ENCODE results near the gene SAMD11.

The SAMD11 gene

DNA sequence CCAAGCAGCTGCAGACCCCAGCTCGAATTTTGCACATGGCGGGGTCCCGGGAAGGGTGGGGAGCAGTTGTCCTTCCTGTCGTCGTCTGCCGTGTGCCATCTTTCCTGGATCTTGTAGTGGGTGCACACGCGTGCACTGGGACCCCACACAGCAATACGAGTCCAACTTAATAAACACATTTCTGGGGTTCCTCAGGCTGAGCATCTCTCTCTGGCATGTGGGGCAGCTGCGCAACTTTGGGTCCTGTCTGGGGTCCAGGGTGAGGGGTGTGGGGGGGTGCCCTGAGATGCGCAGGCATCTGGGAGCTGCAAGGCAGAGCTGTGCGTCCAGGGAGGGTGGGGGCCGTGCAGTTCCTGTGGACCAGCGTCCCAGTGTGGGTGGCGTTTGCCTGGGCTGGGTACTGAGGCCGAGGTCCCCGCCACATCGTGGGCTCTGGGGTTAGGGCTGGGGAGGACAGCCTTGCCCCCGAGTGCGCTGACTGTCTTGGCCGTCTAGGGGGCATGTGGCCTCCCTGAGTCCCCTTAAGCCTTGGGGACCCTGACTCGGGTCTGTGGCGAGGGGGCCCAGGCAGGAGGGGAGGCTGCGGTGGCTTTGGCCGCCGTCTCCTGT lies 41.9 kb downstream of the SAMD11 start:
- TF ChIP-seq YY1 (IDR thresholded peaks at IDR 0.05; ENCODE audit: low read depth): no peak
- TF ChIP-seq FOXM1 (IDR thresholded peaks at IDR 0.05; ENCODE audit: borderline replicate concordance, low read depth): no peak
- no peak for TF ChIP-seq REST (IDR thresholded peaks at IDR 0.05; ENCODE audit: low read depth)
- no peak for TF ChIP-seq NFIC (IDR thresholded peaks at IDR 0.05)
- no peak for TF ChIP-seq RAD21 (IDR thresholded peaks at IDR 0.05; ENCODE audit: low read depth)
- TF ChIP-seq TAF1 (IDR thresholded peaks at IDR 0.05; ENCODE audit: low read depth): no peak
- no peak for TF ChIP-seq TEAD4 (IDR thresholded peaks at IDR 0.05)
- TF ChIP-seq EP300 (IDR thresholded peaks at IDR 0.05; ENCODE audit: borderline replicate concordance): no peak
- TF ChIP-seq, protein P1, sequence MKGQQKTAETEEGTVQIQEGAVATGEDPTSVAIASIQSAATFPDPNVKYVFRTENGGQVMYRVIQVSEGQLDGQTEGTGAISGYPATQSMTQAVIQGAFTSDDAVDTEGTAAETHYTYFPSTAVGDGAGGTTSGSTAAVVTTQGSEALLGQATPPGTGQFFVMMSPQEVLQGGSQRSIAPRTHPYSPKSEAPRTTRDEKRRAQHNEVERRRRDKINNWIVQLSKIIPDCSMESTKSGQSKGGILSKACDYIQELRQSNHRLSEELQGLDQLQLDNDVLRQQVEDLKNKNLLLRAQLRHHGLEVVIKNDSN (IDR thresholded peaks at IDR 0.05): no peak
- no peak for TF ChIP-seq CEBPB (IDR thresholded peaks at IDR 0.05)
- no peak for TF ChIP-seq TCF12 (IDR thresholded peaks at IDR 0.05; ENCODE audit: low read depth)
- TF ChIP-seq, protein P2, sequence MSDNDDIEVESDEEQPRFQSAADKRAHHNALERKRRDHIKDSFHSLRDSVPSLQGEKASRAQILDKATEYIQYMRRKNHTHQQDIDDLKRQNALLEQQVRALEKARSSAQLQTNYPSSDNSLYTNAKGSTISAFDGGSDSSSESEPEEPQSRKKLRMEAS (IDR thresholded peaks at IDR 0.05): no peak

DNA sequence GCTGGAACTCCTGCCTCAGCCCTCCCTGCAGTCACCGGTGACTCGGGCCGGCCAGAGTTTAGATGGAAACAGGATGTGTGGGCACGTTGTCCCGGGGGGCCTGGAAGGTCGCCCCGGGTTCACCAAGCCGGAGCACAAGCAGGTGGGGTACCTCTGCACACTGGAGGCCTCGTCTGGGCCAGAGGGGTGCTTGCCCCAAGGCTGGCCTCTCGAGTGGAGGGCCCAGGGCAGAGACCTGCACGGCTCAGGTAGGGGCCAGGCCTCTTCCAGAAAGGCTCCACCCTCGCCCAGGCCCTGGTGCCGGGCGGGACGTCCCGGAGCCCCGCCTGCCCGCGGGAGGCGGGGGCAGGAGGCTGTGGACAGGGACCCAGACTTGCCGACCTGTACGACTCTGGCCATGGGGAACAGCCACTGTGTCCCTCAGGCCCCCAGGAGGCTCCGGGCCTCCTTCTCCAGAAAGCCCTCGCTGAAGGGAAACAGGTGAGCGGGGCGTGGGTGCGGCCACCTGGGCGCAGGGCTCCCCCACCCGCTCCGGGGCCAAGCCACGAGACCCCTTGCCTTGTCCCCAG lies 42.5 kb downstream of the SAMD11 start, which contains the start of gene PLEKHN1:
Gene PLEKHN1 (plus strand): TSS at position 348 of the 569 bp plus-strand sequence. CDS start 50 bp downstream, at position 398.
- TF ChIP-seq TCF12 (IDR thresholded peaks at IDR 0.05; ENCODE audit: low read depth) (no peak), TAF1 (IDR thresholded peaks at IDR 0.05; ENCODE audit: low read depth) (0 out of 2 replicates have a peak, but pooled peaks have one; percentile 7)

DNA sequence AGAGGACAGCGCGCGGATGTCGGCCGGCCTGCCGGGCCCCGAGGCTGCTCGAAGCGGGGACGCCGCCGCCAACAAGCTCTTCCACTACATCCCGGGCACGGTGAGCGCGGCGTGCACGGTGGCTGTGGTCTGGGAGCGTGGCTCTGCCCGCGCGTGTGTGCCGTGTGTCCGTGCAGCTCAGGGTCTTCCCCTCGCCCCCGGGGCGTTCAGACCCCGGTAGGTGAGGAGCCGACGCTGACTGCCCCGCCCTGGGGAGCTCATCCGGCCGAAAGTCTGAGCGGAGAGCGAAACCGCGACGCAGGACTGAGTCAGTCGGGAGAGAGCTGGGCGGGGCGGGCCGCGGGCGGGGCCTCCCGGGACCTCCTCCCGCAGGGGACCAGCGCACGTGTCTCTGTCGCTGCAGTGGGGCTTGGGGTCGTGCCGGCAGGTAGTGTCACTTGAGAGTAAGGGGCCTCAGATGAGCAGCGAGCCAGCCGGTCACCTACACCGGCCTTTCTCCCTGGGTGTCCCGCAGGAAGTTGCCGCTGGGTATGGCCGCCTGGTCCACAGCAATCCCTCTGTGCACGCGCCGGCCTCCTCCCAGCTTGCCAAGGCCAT lies 43.1 kb downstream of the SAMD11 start:
- TF ChIP-seq CEBPB (IDR thresholded peaks at IDR 0.05) (no peak), YY1 (IDR thresholded peaks at IDR 0.05; ENCODE audit: low read depth) (no peak), TAF1 (IDR thresholded peaks at IDR 0.05; ENCODE audit: low read depth) (no peak; the same call in 1 of the 2 replicates), FOXM1 (IDR thresholded peaks at IDR 0.05; ENCODE audit: borderline replicate concordance, low read depth) (no peak), CREB1 (IDR thresholded peaks at IDR 0.05; ENCODE audit: low read depth) (no peak), EGR1 (IDR thresholded peaks at IDR 0.05) (no peak), ZBTB7A (IDR thresholded peaks at IDR 0.05; ENCODE audit: low read depth) (peak; percentile 50; the same call in 1 of the 2 replicates), REST (IDR thresholded peaks at IDR 0.05; ENCODE audit: low read depth) (no peak), EP300 (IDR thresholded peaks at IDR 0.05; ENCODE audit: borderline replicate concordance) (no peak), TCF12 (IDR thresholded peaks at IDR 0.05; ENCODE audit: low read depth) (no peak), NFIC (IDR thresholded peaks at IDR 0.05) (no peak), RAD21 (IDR thresholded peaks at IDR 0.05; ENCODE audit: low read depth) (no peak), TEAD4 (IDR thresholded peaks at IDR 0.05) (no peak)
- TF ChIP-seq, protein P1 (IDR thresholded peaks at IDR 0.05): peak; percentile 54; the same call in 1 of the 2 replicates
- TF ChIP-seq, protein P2 (IDR thresholded peaks at IDR 0.05): peak; percentile 71; the same call in 1 of the 2 replicates

DNA sequence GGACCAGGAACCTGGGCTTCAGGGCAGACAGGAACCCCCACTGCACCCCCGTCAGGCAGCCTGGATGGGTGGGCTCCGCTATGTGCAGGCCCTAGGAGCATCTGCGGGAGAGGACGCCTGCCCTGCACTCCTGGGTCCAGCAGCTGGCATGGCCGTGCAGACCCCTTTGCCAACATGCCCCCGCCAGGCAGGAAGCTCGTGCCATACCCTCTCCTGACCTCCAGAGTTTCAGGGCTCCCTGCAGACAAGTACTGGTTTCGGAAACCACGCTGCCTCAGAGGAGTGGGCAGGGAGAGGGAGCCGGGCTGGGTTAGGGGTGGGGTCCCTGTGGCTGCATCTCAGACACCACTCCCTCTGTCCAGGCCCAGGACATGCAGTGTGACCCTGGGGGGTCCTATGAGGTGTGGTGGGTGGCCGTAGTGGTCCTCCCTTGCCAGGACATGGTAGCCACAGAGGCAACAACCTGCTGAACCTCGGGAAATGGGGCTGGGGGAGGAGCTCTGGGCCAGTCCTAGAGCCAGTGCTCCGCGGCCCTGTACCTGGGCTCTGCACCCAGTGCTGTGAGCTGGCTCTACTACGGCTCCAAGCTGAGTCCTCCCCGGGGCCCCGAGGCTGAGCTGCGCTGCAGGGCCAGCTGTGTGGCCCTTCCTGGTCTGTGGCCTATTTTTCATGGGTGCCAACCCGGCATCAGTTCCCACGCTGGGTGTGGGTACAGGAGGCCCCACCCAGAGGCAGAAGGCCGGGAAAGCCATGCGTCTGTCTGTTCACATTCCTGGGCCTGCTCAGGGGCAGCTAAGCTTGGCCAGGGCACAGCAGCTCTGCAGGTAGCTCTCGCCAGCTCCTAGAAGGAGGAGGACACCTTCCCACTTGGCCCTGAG lies 44.0 kb downstream of the SAMD11 start:
- TF ChIP-seq, protein P2 (IDR thresholded peaks at IDR 0.05): no peak
- TF ChIP-seq NFIC (IDR thresholded peaks at IDR 0.05): 0 out of 2 replicates have a peak, but pooled peaks have one; percentile 25
- TF ChIP-seq TAF1 (IDR thresholded peaks at IDR 0.05; ENCODE audit: low read depth): no peak
- TF ChIP-seq CEBPB (IDR thresholded peaks at IDR 0.05): no peak
- no peak for TF ChIP-seq EP300 (IDR thresholded peaks at IDR 0.05; ENCODE audit: borderline replicate concordance)
- TF ChIP-seq TEAD4 (IDR thresholded peaks at IDR 0.05): peak; percentile 29; the same call in 1 of the 2 replicates
- TF ChIP-seq CREB1 (IDR thresholded peaks at IDR 0.05; ENCODE audit: low read depth): no peak
- TF ChIP-seq ZBTB7A (IDR thresholded peaks at IDR 0.05; ENCODE audit: low read depth): no peak
- TF ChIP-seq, protein P1 (IDR thresholded peaks at IDR 0.05): no peak
- TF ChIP-seq TCF12 (IDR thresholded peaks at IDR 0.05; ENCODE audit: low read depth): no peak
- TF ChIP-seq YY1 (IDR thresholded peaks at IDR 0.05; ENCODE audit: low read depth): no peak
- no peak for TF ChIP-seq FOXM1 (IDR thresholded peaks at IDR 0.05; ENCODE audit: borderline replicate concordance, low read depth)
- no peak for TF ChIP-seq REST (IDR thresholded peaks at IDR 0.05; ENCODE audit: low read depth)
- TF ChIP-seq RAD21 (IDR thresholded peaks at IDR 0.05; ENCODE audit: low read depth): no peak
- TF ChIP-seq EGR1 (IDR thresholded peaks at IDR 0.05): no peak
